Keratinocyte (primary cell): Measurements from ENCODE around the gene GBGT1. TPM values are rescaled to one million over a fixed set of nuclear protein-coding genes. Genes with fewer than 3 reads are reported as not detected.

Experiments used
- DNase-seq: peaks from one replicate; pipeline ENCODE4 v3.0.0-alpha.2; 2011; ENCODE audit warnings: low read depth, missing footprints, low spot score
- FAIRE-seq: peaks from 2 replicates; lab custom pipeline; 2011; peaks lifted over from hg19 to GRCh38; lab: Jason Lieb, UNC
- H2AFZ ChIP-seq: 2 replicates; pipeline ENCODE4 v1.6.0; 2012; ENCODE audit warnings: low read length, control low read depth, inconsistent platforms; ENCODE audit not compliant: control insufficient read depth
- H3K27ac ChIP-seq: 2 replicates; pipeline ENCODE4 v1.5.1; 2011; ENCODE audit warnings: low read length; ENCODE audit not compliant: control insufficient read depth, insufficient read depth
- H3K27me3 ChIP-seq: 3 replicates; pipeline ENCODE4 v1.6.0; 2011; ENCODE audit warnings: low read length; ENCODE audit not compliant: control insufficient read depth, insufficient read depth; ENCODE audit errors: extremely low read depth
- H3K36me3 ChIP-seq, 2 experiments: 2 replicates in 1 of 2; 3 replicates in 1 of 2; pipeline ENCODE4 v1.5.1; 2011; ENCODE audit warnings: low read length in 2 of 2, mild to moderate bottlenecking in 1 of 2; ENCODE audit not compliant: control insufficient read depth in 2 of 2, insufficient read depth in 2 of 2; ENCODE audit errors: extremely low read depth in 1 of 2
- H3K4me1 ChIP-seq: 3 replicates; pipeline ENCODE4 v1.5.1; 2011; ENCODE audit warnings: low read length; ENCODE audit not compliant: control insufficient read depth, insufficient read depth; ENCODE audit errors: extremely low read depth
- H3K4me2 ChIP-seq: 3 replicates; pipeline ENCODE4 v1.6.0; 2011; ENCODE audit warnings: low read depth, low read length; ENCODE audit not compliant: control insufficient read depth, insufficient read depth; ENCODE audit errors: extremely low read depth
- H3K4me3 ChIP-seq, 3 experiments: fragments of 200-600 bp in 1 of 3; sonication (generic) in 1 of 3; 2 replicates in 2 of 3; 3 replicates in 1 of 3; pipeline ENCODE4 v1.5.1; 2011 to 2016; ENCODE audit warnings: low read length in 3 of 3, mild to moderate bottlenecking in 3 of 3, control low read depth in 2 of 3, inconsistent platforms in 1 of 3, low read depth in 1 of 3, mixed read lengths in 1 of 3, mixed run types in 1 of 3, moderate library complexity in 1 of 3; ENCODE audit not compliant: control insufficient read depth in 2 of 3, insufficient read depth in 2 of 3; ENCODE audit errors: extremely low read depth in 1 of 3
- H3K79me2 ChIP-seq: 2 replicates; pipeline ENCODE4 v1.6.0; 2012; ENCODE audit warnings: low read length; ENCODE audit not compliant: control insufficient read depth, insufficient read depth
- H3K9ac ChIP-seq: 3 replicates; pipeline ENCODE4 v1.6.0; 2011; ENCODE audit warnings: low read length; ENCODE audit not compliant: control insufficient read depth, insufficient read depth; ENCODE audit errors: extremely low read depth
- H3K9me1 ChIP-seq: 3 replicates; pipeline ENCODE4 v1.6.0; 2011; ENCODE audit warnings: low read length; ENCODE audit not compliant: control insufficient read depth, insufficient read depth; ENCODE audit errors: extremely low read depth
- H3K9me3 ChIP-seq: 2 replicates; pipeline ENCODE4 v1.5.1; 2012; ENCODE audit warnings: low read depth, low read length; ENCODE audit not compliant: control insufficient read depth
- H4K20me1 ChIP-seq: 3 replicates; pipeline ENCODE4 v1.6.0; 2011; ENCODE audit warnings: low read length; ENCODE audit not compliant: control insufficient read depth, insufficient read depth; ENCODE audit errors: extremely low read depth
- EZH2 ChIP-seq: IDR thresholded peaks from one replicate; pipeline ENCODE4 v1.6.1; 2012; ENCODE audit warnings: inconsistent platforms, mild to moderate bottlenecking, low read length, moderate library complexity
- dilution Hi-C: fragments of 300-500 bp; cut with MboI; formaldehyde crosslinking; loops from one replicate; pipeline ENCODE4 v1.7.0; 2020; ENCODE audit warnings: low sequenced_read_pairs; ENCODE audit not compliant: extremely low pct_ligation_motif_present
- polyA plus RNA-seq, 5 experiments: library from polyadenylated mRNA; depleted of rRNA in 3 of 5; stranded (reverse) in 3 of 5; stranded (forward) in 1 of 5; unstranded in 1 of 5; fragments of >200 nt; gene quantifications; 1 replicate in 1 of 5; 2 replicates in 3 of 5; 3 replicates in 1 of 5; pipeline versions ENCODE4 v1.2.1 to v1.2.3, GENCODE V29; 2011 to 2012; ENCODE audit warnings: missing spikeins in 2 of 5, low read depth in 1 of 5, low replicate concordance in 1 of 5
- TF ChIP-seq, protein P1 (sequence below), 3 experiments: IDR thresholded peaks in 1 of 3; conservative IDR thresholded peaks in 1 of 3; optimal IDR thresholded peaks in 1 of 3; 2 replicates in 2 of 3; 3 replicates in 1 of 3; pipeline versions ENCODE3 to v1.5.1; 2011; ENCODE audit warnings: low read length in 3 of 3, mild to moderate bottlenecking in 3 of 3, moderate library complexity in 2 of 3, control low read depth in 1 of 3, inconsistent platforms in 1 of 3; ENCODE audit not compliant: insufficient read depth in 2 of 3; ENCODE audit errors: extremely low read depth in 1 of 3

Gene GBGT1
- polyA plus RNA-seq, 1 donor (not counting 4 experiments of a cell fraction or from before 2014, with no cell fraction given) = 0.54 TPM

GRCh38 chr9:133155156-133155555, 8.6 kb downstream of the GBGT1 start:
- Histone ChIP-seq H3K4me3 (no peak overlapping the region), H3K27ac (no peak overlapping the region), H3K9ac (no peak overlapping the region), H4K20me1 (no peaks in the 10 kb centered on the region), H3K27me3 (no peaks in the 10 kb centered on the region), H2AFZ (no peak overlapping the region), H3K4me2 (no peak overlapping the region), H3K9me1 (no peaks in the 10 kb centered on the region), H3K4me1 (no peaks in the 10 kb centered on the region), H3K9me3 (no peaks in the 10 kb centered on the region), H3K36me3 (no peaks in the 10 kb centered on the region), H3K79me2 (no peaks in the 10 kb centered on the region)
- FAIRE-seq (no peak), DNase-seq (no peak)
- TF ChIP-seq EZH2 = no peak
- TF ChIP-seq, protein P1, sequence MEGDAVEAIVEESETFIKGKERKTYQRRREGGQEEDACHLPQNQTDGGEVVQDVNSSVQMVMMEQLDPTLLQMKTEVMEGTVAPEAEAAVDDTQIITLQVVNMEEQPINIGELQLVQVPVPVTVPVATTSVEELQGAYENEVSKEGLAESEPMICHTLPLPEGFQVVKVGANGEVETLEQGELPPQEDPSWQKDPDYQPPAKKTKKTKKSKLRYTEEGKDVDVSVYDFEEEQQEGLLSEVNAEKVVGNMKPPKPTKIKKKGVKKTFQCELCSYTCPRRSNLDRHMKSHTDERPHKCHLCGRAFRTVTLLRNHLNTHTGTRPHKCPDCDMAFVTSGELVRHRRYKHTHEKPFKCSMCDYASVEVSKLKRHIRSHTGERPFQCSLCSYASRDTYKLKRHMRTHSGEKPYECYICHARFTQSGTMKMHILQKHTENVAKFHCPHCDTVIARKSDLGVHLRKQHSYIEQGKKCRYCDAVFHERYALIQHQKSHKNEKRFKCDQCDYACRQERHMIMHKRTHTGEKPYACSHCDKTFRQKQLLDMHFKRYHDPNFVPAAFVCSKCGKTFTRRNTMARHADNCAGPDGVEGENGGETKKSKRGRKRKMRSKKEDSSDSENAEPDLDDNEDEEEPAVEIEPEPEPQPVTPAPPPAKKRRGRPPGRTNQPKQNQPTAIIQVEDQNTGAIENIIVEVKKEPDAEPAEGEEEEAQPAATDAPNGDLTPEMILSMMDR (optimal IDR thresholded peaks at IDR 0.05 in 1 of 3, IDR thresholded peaks at IDR 0.05 in 1 of 3, conservative IDR thresholded peaks at IDR 0.05 in 1 of 3; ENCODE audit: extremely low read depth in 1 of 3, insufficient read depth in 2 of 3, low read length in 3 of 3) = no peak
- dilution Hi-C loops = no loop called here

DNA sequence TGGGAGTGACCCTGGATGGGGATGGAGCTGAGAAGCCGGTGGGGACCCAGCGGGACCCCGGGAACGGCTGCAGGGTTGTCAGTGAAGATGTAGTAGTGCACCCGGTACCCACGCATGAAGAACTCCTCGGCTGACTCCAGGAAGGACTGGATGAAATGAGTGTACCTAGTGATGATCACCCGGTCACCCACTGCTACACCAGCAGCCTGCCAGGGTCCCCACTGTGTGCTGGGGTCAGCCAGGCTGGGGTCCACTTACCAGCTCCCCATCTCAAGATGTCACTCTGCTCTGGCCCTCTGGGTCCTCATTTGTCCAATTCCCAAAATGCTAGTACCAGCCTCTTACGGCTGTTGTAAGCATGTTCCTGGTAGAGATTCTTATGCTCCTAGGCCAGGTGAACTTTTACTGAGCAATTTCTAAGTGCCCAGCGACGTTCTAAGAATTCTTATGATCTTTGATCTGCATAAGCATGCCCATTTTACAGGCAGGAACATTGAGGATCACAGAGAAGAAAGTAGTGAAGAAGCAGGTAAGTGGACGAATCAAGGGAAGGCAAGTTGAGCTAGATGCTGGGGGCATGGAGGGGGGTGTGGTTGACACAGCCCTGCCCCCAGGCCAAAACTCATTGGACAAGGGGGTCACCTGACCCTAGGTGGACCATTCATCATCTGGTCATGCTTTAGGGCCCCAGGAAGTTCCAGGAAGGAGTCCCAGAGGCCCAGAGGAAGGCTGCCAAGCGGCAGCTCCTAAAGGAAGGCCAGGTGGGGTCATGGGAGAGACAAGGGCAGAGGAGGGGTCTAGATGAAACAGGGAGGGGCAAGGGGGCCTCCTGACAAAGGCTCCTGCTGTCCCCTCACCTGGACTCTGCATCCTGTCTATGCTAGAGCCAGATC, 9.4 kb downstream of the GBGT1 start:
- Histone ChIP-seq H3K4me2 (no peak overlapping the region), H3K9ac (no peak overlapping the region), H3K4me1 (no peaks in the 10 kb centered on the region), H4K20me1 (no peaks in the 10 kb centered on the region), H2AFZ (no peak overlapping the region), H3K9me3 (no peaks in the 10 kb centered on the region), H3K27me3 (no peaks in the 10 kb centered on the region), H3K9me1 (no peaks in the 10 kb centered on the region), H3K27ac (no peak overlapping the region), H3K4me3 (no peak overlapping the region), H3K36me3 (no peaks in the 10 kb centered on the region), H3K79me2 (no peaks in the 10 kb centered on the region)
- TF ChIP-seq, protein P1 (optimal IDR thresholded peaks at IDR 0.05 in 1 of 3, IDR thresholded peaks at IDR 0.05 in 1 of 3, conservative IDR thresholded peaks at IDR 0.05 in 1 of 3; ENCODE audit: extremely low read depth in 1 of 3, insufficient read depth in 2 of 3, low read length in 3 of 3) = no peak
- TF ChIP-seq EZH2 = no peak
- DNase-seq (no peak), FAIRE-seq (no peak)
- dilution Hi-C loops = no loop called here
